Activated gamma-delta T cell treated with Interleukin-2 at 50 U/mL for 16 hours (primary cell): ENCODE data around the gene PYHIN1.
"Not testable (repeated sequence)": the region's sequence is repeated elsewhere in the genome, so short reads cannot be mapped to it uniquely, and the experiment has no call there.

Experiments
- DNase-seq: peaks from one replicate; pipeline ENCODE4 v3.0.0-alpha.2; 2020

The PYHIN1 gene

GRCh38 chr1:158984386-158984785 lies 53.0 kb downstream of the PYHIN1 start:
- no peak for DNase-seq

GRCh38 chr1:158989424-158989823 lies 58.1 kb downstream of the PYHIN1 start:
- no peak for DNase-seq

GRCh38 chr1:158992787-158993312 lies 61.5 kb downstream of the PYHIN1 start:
- no peak for DNase-seq

GRCh38 chr1:158996998-158997397 lies 65.6 kb downstream of the PYHIN1 start:
- DNase-seq, result no peak

- DNase-seq, result no peak
Measured at GRCh38 chr1:158998037-158998780, 66.9 kb downstream of the PYHIN1 start.

- DNase-seq, result peak; percentile 50
Measured at GRCh38 chr1:158998781-158999161, 67.4 kb downstream of the PYHIN1 start.

GRCh38 chr1:158999316-159000069 lies 68.1 kb downstream of the PYHIN1 start:
- no peak for DNase-seq

- DNase-seq, result no peak
Measured at GRCh38 chr1:159000070-159000409, 68.7 kb downstream of the PYHIN1 start.

GRCh38 chr1:159000625-159001024 lies 69.3 kb downstream of the PYHIN1 start:
- no peak for DNase-seq

GRCh38 chr1:159005161-159005560 lies 73.8 kb downstream of the PYHIN1 start:
- DNase-seq, result no peak

GRCh38 chr1:159005676-159006075 lies 74.3 kb downstream of the PYHIN1 start:
- no peak for DNase-seq

GRCh38 chr1:159006210-159006807 lies 75.0 kb downstream of the PYHIN1 start:
- DNase-seq, result not testable (repeated sequence)

- DNase-seq, result no peak
Measured at GRCh38 chr1:159007726-159008125, 76.4 kb downstream of the PYHIN1 start.

GRCh38 chr1:159008744-159009188 lies 77.4 kb downstream of the PYHIN1 start:
- peak; percentile 64 for DNase-seq

GRCh38 chr1:159009287-159009686 lies 77.9 kb downstream of the PYHIN1 start:
- DNase-seq, result no peak

GRCh38 chr1:159009704-159010361 lies 78.5 kb downstream of the PYHIN1 start, which contains the start of gene IFI16:
TSS of gene IFI16 (plus strand) at chr1:159009907. CDS start at chr1:159014681, 4,774 bp downstream.
- peak; percentile 42 for DNase-seq

GRCh38 chr1:159010391-159010790 lies 79.0 kb downstream of the PYHIN1 start:
- no peak for DNase-seq

GRCh38 chr1:159011001-159011400 lies 79.6 kb downstream of the PYHIN1 start:
- DNase-seq, result not testable (repeated sequence)

GRCh38 chr1:159011751-159012150 lies 80.4 kb downstream of the PYHIN1 start:
- DNase-seq, result no peak

- peak; percentile 15 for DNase-seq
Measured at GRCh38 chr1:159012495-159012894, 81.1 kb downstream of the PYHIN1 start.

- no peak for DNase-seq
Measured at GRCh38 chr1:159014003-159014571, 82.7 kb downstream of the PYHIN1 start.

- no peak for DNase-seq
Measured at GRCh38 chr1:159014851-159015250, 83.5 kb downstream of the PYHIN1 start.
